Measurements from ENCODE around the gene MBD3L4.
"Not testable (repeated sequence)": the region's sequence is repeated elsewhere in the genome, so short reads cannot be mapped to it uniquely, and the experiment has no call there.

Gene MBD3L4

GRCh38 chr19:7049021-7049420 is 9.0 kb upstream of the MBD3L4 start, which contains the start of gene MBD3L2:
TSS of gene MBD3L2 (plus strand) at chr19:7049321. CDS start at chr19:7049374, 53 bp downstream.
- H3K9me3 ChIP-seq (ENCODE audit: control insufficient read depth, insufficient read depth, low read length); H3K27ac ChIP-seq (ENCODE audit: low read depth, low read length); H3K4me3 ChIP-seq (ENCODE audit: low read depth, low read length); H3K36me3 ChIP-seq (ENCODE audit: control insufficient read depth, insufficient read depth, low read length); H3K27me3 ChIP-seq (ENCODE audit: control insufficient read depth, insufficient read depth, low read length); H3K4me1 ChIP-seq (ENCODE audit: control insufficient read depth, insufficient read depth, low read length); H3K9ac ChIP-seq (ENCODE audit: low read depth, low read length): not testable (repeated sequence)

- not testable (repeated sequence) for H3K36me3 ChIP-seq (ENCODE audit: control insufficient read depth, insufficient read depth, low read length); H3K4me3 ChIP-seq (ENCODE audit: low read depth, low read length); H3K27ac ChIP-seq (ENCODE audit: low read depth, low read length); H3K9me3 ChIP-seq (ENCODE audit: control insufficient read depth, insufficient read depth, low read length); H3K27me3 ChIP-seq (ENCODE audit: control insufficient read depth, insufficient read depth, low read length); H3K4me1 ChIP-seq (ENCODE audit: control insufficient read depth, insufficient read depth, low read length); H3K9ac ChIP-seq (ENCODE audit: low read depth, low read length)
These were observed 1.6 kb upstream of the MBD3L4 start for GRCh38 chr19:7041563-7041962.

- H3K36me3 ChIP-seq (ENCODE audit: control insufficient read depth, insufficient read depth, low read length); H3K27ac ChIP-seq (ENCODE audit: low read depth, low read length); H3K27me3 ChIP-seq (ENCODE audit: control insufficient read depth, insufficient read depth, low read length); H3K9ac ChIP-seq (ENCODE audit: low read depth, low read length); H3K4me1 ChIP-seq (ENCODE audit: control insufficient read depth, insufficient read depth, low read length); H3K9me3 ChIP-seq (ENCODE audit: control insufficient read depth, insufficient read depth, low read length); H3K4me3 ChIP-seq (ENCODE audit: low read depth, low read length): not testable (repeated sequence)
These were observed 9.7 kb downstream of the MBD3L4 start, which contains the start of gene MBD3L5 for GRCh38 chr19:7030278-7030677. TSS of gene MBD3L5 (plus strand) at chr19:7030578. CDS start at chr19:7030612, 34 bp downstream.

- not testable (repeated sequence) for H3K9ac ChIP-seq (ENCODE audit: low read depth, low read length)
These were observed 11.2 kb downstream of the MBD3L4 start for GRCh38 chr19:7028790-7029189.

GRCh38 chr19:7021331-7021730 is 18.6 kb downstream of the MBD3L4 start, which contains the start of gene MBD3L2B:
TSS of gene MBD3L2B (minus strand) at chr19:7021431. CDS start at chr19:7021397, 34 bp downstream.
- not testable (repeated sequence) for H3K27ac ChIP-seq (ENCODE audit: low read depth, low read length); H3K9ac ChIP-seq (ENCODE audit: low read depth, low read length); H3K36me3 ChIP-seq (ENCODE audit: control insufficient read depth, insufficient read depth, low read length); H3K4me1 ChIP-seq (ENCODE audit: control insufficient read depth, insufficient read depth, low read length); H3K27me3 ChIP-seq (ENCODE audit: control insufficient read depth, insufficient read depth, low read length); H3K4me3 ChIP-seq (ENCODE audit: low read depth, low read length)
- peaks cover 17% of the 10 kb centered on the region for H3K9me3 ChIP-seq (ENCODE audit: control insufficient read depth, insufficient read depth, low read length)

More at GRCh38 chr19:7028790-7029189, 11.2 kb downstream of the MBD3L4 start:
- not testable (repeated sequence) for H3K9me3 ChIP-seq (ENCODE audit: control insufficient read depth, insufficient read depth, low read length); H3K27ac ChIP-seq (ENCODE audit: low read depth, low read length); H3K4me3 ChIP-seq (ENCODE audit: low read depth, low read length); H3K36me3 ChIP-seq (ENCODE audit: control insufficient read depth, insufficient read depth, low read length); H3K27me3 ChIP-seq (ENCODE audit: control insufficient read depth, insufficient read depth, low read length); H3K4me1 ChIP-seq (ENCODE audit: control insufficient read depth, insufficient read depth, low read length)

- no peak overlapping the region for H3K27ac ChIP-seq (ENCODE audit: low read depth, low read length)
- H3K27me3 ChIP-seq (ENCODE audit: control insufficient read depth, insufficient read depth, low read length), result no peaks in the 10 kb centered on the region
These were observed 21.2 kb downstream of the MBD3L4 start for GRCh38 chr19:7018828-7019227.

DNA sequence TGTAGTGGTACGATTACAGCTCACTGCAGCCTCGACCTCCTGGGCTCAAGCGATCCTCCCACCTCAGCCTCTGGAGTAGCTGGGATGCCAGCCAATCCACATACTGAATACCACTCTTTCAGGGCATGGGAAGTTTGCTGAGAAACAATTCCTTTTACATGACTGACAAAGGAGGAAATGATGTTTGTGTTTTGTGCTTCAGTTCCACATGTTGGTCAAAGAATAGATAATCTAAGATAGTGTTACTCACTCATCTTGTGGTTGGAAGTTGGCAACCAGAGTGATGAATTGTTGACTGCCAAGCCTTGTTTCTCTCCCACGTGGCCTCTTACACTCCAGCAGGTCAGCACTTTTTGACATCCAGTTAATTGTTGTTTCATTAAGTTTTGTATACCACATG is 26.3 kb downstream of the MBD3L4 start:
- Histone ChIP-seq H3K9me3 (ENCODE audit: control insufficient read depth, insufficient read depth, low read length) (peaks cover 66% of the 10 kb centered on the region), H3K9ac (ENCODE audit: low read depth, low read length) (no peak overlapping the region), H3K27me3 (ENCODE audit: control insufficient read depth, insufficient read depth, low read length) (no peaks in the 10 kb centered on the region), H3K4me3 (ENCODE audit: low read depth, low read length) (no peak overlapping the region), H3K27ac (ENCODE audit: low read depth, low read length) (no peak overlapping the region), H3K4me1 (ENCODE audit: control insufficient read depth, insufficient read depth, low read length) (no peaks in the 10 kb centered on the region), H3K36me3 (ENCODE audit: control insufficient read depth, insufficient read depth, low read length) (no peaks in the 10 kb centered on the region)

More at GRCh38 chr19:7018828-7019227, 21.2 kb downstream of the MBD3L4 start:
- H3K4me3 ChIP-seq (ENCODE audit: low read depth, low read length), result no peak overlapping the region
- H3K9me3 ChIP-seq (ENCODE audit: control insufficient read depth, insufficient read depth, low read length), result peaks cover 36% of the 10 kb centered on the region
- H3K36me3 ChIP-seq (ENCODE audit: control insufficient read depth, insufficient read depth, low read length), result no peaks in the 10 kb centered on the region
- no peaks in the 10 kb centered on the region for H3K4me1 ChIP-seq (ENCODE audit: control insufficient read depth, insufficient read depth, low read length)
- no peak overlapping the region for H3K9ac ChIP-seq (ENCODE audit: low read depth, low read length)

- no peaks in the 10 kb centered on the region for H3K36me3 ChIP-seq (ENCODE audit: control insufficient read depth, insufficient read depth, low read length)
- H3K27me3 ChIP-seq (ENCODE audit: control insufficient read depth, insufficient read depth, low read length), result no peaks in the 10 kb centered on the region
- H3K9me3 ChIP-seq (ENCODE audit: control insufficient read depth, insufficient read depth, low read length), result peaks cover 69% of the 10 kb centered on the region
- H3K9ac ChIP-seq (ENCODE audit: low read depth, low read length), result no peak overlapping the region
- no peak overlapping the region for H3K27ac ChIP-seq (ENCODE audit: low read depth, low read length)
- H3K4me1 ChIP-seq (ENCODE audit: control insufficient read depth, insufficient read depth, low read length), result no peaks in the 10 kb centered on the region
- H3K4me3 ChIP-seq (ENCODE audit: low read depth, low read length), result no peak overlapping the region
These were observed 29.0 kb downstream of the MBD3L4 start for GRCh38 chr19:7010722-7011593.

- H3K9me3 ChIP-seq (ENCODE audit: control insufficient read depth, insufficient read depth, low read length), result peaks cover 65% of the 10 kb centered on the region
- no peak overlapping the region for H3K27ac ChIP-seq (ENCODE audit: low read depth, low read length)
- no peak overlapping the region for H3K9ac ChIP-seq (ENCODE audit: low read depth, low read length)
These were observed 32.1 kb downstream of the MBD3L4 start for GRCh38 chr19:7007859-7008258.

GRCh38 chr19:7006135-7006704 is 33.8 kb downstream of the MBD3L4 start:
- Histone ChIP-seq H3K9ac (ENCODE audit: low read depth, low read length) (no peak overlapping the region), H3K27me3 (ENCODE audit: control insufficient read depth, insufficient read depth, low read length) (no peaks in the 10 kb centered on the region), H3K36me3 (ENCODE audit: control insufficient read depth, insufficient read depth, low read length) (no peaks in the 10 kb centered on the region), H3K27ac (ENCODE audit: low read depth, low read length) (no peak overlapping the region), H3K4me3 (ENCODE audit: low read depth, low read length) (no peak overlapping the region), H3K9me3 (ENCODE audit: control insufficient read depth, insufficient read depth, low read length) (peaks cover 69% of the 10 kb centered on the region), H3K4me1 (ENCODE audit: control insufficient read depth, insufficient read depth, low read length) (no peaks in the 10 kb centered on the region)

More at GRCh38 chr19:7007859-7008258, 32.1 kb downstream of the MBD3L4 start:
- no peaks in the 10 kb centered on the region for H3K36me3 ChIP-seq (ENCODE audit: control insufficient read depth, insufficient read depth, low read length)
- no peaks in the 10 kb centered on the region for H3K27me3 ChIP-seq (ENCODE audit: control insufficient read depth, insufficient read depth, low read length)
- no peak overlapping the region for H3K4me3 ChIP-seq (ENCODE audit: low read depth, low read length)
- no peaks in the 10 kb centered on the region for H3K4me1 ChIP-seq (ENCODE audit: control insufficient read depth, insufficient read depth, low read length)

- Histone ChIP-seq H3K36me3 (ENCODE audit: control insufficient read depth, insufficient read depth, low read length) (no peaks in the 10 kb centered on the region), H3K27me3 (ENCODE audit: control insufficient read depth, insufficient read depth, low read length) (no peaks in the 10 kb centered on the region), H3K4me3 (ENCODE audit: low read depth, low read length) (no peak overlapping the region), H3K27ac (ENCODE audit: low read depth, low read length) (no peak overlapping the region), H3K9ac (ENCODE audit: low read depth, low read length) (no peak overlapping the region), H3K4me1 (ENCODE audit: control insufficient read depth, insufficient read depth, low read length) (no peaks in the 10 kb centered on the region), H3K9me3 (ENCODE audit: control insufficient read depth, insufficient read depth, low read length) (peaks cover 78% of the 10 kb centered on the region)
These were observed 35.6 kb downstream of the MBD3L4 start for GRCh38 chr19:7004313-7004931.
